Mammary epithelial cell (primary cell): ENCODE measurements around the gene SWI5.

Experiments
- CTCF ChIP-seq, 2 donors: IDR thresholded peaks in 1 of 2; conservative IDR thresholded peaks in 1 of 2; 2 replicates each; pipeline ENCODE4 v1.5.1; 2011 to 2012; ENCODE audit warnings: inconsistent platforms in 2 of 2, low read length in 2 of 2, mild to moderate bottlenecking in 2 of 2, control low read depth in 1 of 2, low read depth in 1 of 2; ENCODE audit not compliant: insufficient read depth in 1 of 2; ENCODE audit errors: extremely low read depth in 1 of 2
- EZH2 ChIP-seq: IDR thresholded peaks from 2 replicates; pipeline ENCODE4 v1.6.1; 2012; ENCODE audit warnings: low read length, inconsistent platforms, borderline replicate concordance

DNA sequence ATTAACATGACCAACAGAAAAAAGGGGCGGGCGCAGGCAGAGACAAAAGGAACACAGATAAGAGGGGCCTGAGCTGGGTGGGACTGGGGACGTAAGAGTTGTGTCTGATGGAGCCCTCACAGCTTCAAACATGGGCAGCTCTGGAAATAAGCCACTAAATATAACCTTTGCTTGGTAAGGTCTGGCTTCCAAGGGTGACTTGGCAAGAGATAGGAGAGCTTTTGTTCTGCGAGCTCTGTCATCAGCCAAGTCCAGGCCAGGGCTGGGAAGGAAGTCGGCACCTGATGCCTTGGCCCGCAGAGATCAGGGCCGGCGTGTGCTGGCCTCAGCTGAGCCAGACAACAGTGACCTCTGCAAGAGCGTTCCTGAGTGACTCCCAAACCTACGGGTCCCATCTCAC lies 34.4 kb downstream of the SWI5 start:
- TF ChIP-seq CTCF (conservative IDR thresholded peaks at IDR 0.05 in 1 of 2, IDR thresholded peaks at IDR 0.05 in 1 of 2; ENCODE audit: extremely low read depth in 1 of 2, insufficient read depth in 1 of 2, low read depth in 1 of 2, low read length in 2 of 2) (no peak), EZH2 (no peak)
